A673 (cell line): ENCODE data around the gene TET3. TPM values are rescaled to one million over a fixed set of nuclear protein-coding genes. Genes with fewer than 3 reads are reported as not detected.

Experiments
- BruUV-seq: library from RNA; stranded (reverse); fragments of 400-500 nt; replicated peaks from 2 replicates; lab custom pipeline; 2021; lab: Mats Ljungman, UMichigan
- CTCF ChIA-PET: fragments of 300-600 bp; sonication (Branson Sonifier 250); formaldehyde crosslinking; loops from one replicate; lab custom pipeline; 2022; ENCODE audit warnings: antibody characterized with exemption; lab: Charles Lee
- POLR2A ChIA-PET: fragments of 300-600 bp; sonication (Branson Sonifier 250); formaldehyde crosslinking; loops from one replicate; lab custom pipeline; 2022; ENCODE audit warnings: antibody characterized with exemption; ENCODE audit not compliant: low non-redundant PET; lab: Charles Lee
- DNase-seq: peaks from one replicate; pipeline ENCODE4 v3.0.0-alpha.2; 2015; ENCODE audit warnings: low spot score
- H3K27ac ChIP-seq: fragments of 200-600 bp; sonication (generic); 2 replicates; pipeline ENCODE4 v1.5.1; 2016; ENCODE audit warnings: mixed run types, low read depth, mild to moderate bottlenecking, mixed read lengths, antibody characterized with exemption, low read length; ENCODE audit not compliant: poor library complexity, severe bottlenecking
- H3K27me3 ChIP-seq: fragments of 200-600 bp; sonication (generic); replicated peaks from 2 replicates; pipeline ENCODE4 v1.6.1; 2017; ENCODE audit warnings: mixed run types, low read depth, mild to moderate bottlenecking, mixed read lengths, antibody characterized with exemption, low read length; ENCODE audit not compliant: insufficient read depth, poor library complexity
- H3K36me3 ChIP-seq: fragments of 200-600 bp; sonication (generic); 2 replicates; pipeline ENCODE4 v1.6.1; 2016; ENCODE audit warnings: mixed run types, mild to moderate bottlenecking, mixed read lengths, antibody characterized with exemption, low read length; ENCODE audit not compliant: insufficient read depth, poor library complexity, severe bottlenecking
- H3K4me1 ChIP-seq: fragments of 200-600 bp; sonication (generic); 2 replicates; pipeline ENCODE4 v1.6.1; 2017; ENCODE audit warnings: mixed run types, mild to moderate bottlenecking, mixed read lengths, antibody characterized with exemption, low read length; ENCODE audit not compliant: insufficient read depth, poor library complexity, severe bottlenecking
- H3K4me3 ChIP-seq: fragments of 200-600 bp; sonication (generic); 2 replicates; pipeline ENCODE4 v1.5.1; 2016; ENCODE audit warnings: low read depth, mixed run types, mild to moderate bottlenecking, mixed read lengths, low read length; ENCODE audit not compliant: poor library complexity, severe bottlenecking
- H3K9me3 ChIP-seq: fragments of 200-600 bp; sonication (generic); 2 replicates; pipeline ENCODE4 v1.6.1; 2016; ENCODE audit warnings: mixed run types, low read depth, mild to moderate bottlenecking, mixed read lengths, antibody characterized with exemption, low read length; ENCODE audit not compliant: poor library complexity, severe bottlenecking
- EZH2 ChIP-seq: fragments of 200-600 bp; sonication (generic); IDR thresholded peaks from 2 replicates; pipeline ENCODE4 v1.6.1; 2017; ENCODE audit warnings: borderline replicate concordance, low read depth, mild to moderate bottlenecking, mixed read lengths, antibody characterized with exemption, low read length; ENCODE audit not compliant: poor library complexity, severe bottlenecking
- intact Hi-C: fragments of 100-400 bp; cut with micrococcal nuclease; formaldehyde crosslinking; loops from one replicate; pipeline ENCODE4 v1.10.0; 2022; ENCODE audit not compliant: unreplicated experiment
- total RNA-seq: library from RNA; stranded (reverse); gene quantifications from 2 replicates; pipeline ENCODE4 v1.2.3, GENCODE V29; 2021
- TF ChIP-seq, protein P1 (sequence below): fragments of 300-800, 200-600 bp; sonication (generic); conservative IDR thresholded peaks from 2 replicates; pipeline ENCODE4 v1.5.1; 2017; ENCODE audit warnings: low read depth, mild to moderate bottlenecking, antibody characterized with exemption, low read length, moderate library complexity, mixed read lengths

TET3 gene
- total RNA-seq, 1 experiment from 2014 or later, result 26.3 TPM

DNA sequence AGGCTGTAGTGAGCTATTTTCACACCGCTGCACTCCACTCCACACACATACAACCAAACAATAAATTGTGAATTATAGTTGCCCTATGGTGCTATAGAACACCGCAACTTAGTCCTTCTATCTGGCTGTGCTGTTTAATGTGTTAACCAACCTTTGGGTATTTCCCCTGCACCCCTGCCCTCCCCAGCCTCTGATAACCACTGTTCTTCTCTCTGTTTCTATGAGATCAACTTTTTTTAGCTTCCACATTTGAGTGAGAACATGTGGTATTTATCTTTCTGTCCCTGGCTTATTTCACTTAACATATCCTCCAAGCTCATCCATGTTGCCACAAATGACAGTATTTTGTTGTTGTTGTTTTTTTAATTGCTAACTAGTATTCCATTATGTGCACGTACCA is 32.5 kb downstream of the TET3 start:
- no peak for TF ChIP-seq EZH2
- Histone ChIP-seq H3K27me3 (no peaks in the 10 kb centered on the region), H3K36me3 (no peaks in the 10 kb centered on the region), H3K4me3 (no peak overlapping the region), H3K4me1 (peaks cover 15% of the 10 kb centered on the region), H3K9me3 (no peaks in the 10 kb centered on the region), H3K27ac (no peak overlapping the region)
- ChIA-PET CTCF (no interaction called here), POLR2A (interaction anchor here (0.6 kb wide), 1 partner anchor 26 kb away, joined by 3 read pairs; no protein-coding TSS in a partner anchor)
- DNase-seq, result no peak
- intact Hi-C loops, result no loop called here
- no TSS peak for BruUV-seq

DNA sequence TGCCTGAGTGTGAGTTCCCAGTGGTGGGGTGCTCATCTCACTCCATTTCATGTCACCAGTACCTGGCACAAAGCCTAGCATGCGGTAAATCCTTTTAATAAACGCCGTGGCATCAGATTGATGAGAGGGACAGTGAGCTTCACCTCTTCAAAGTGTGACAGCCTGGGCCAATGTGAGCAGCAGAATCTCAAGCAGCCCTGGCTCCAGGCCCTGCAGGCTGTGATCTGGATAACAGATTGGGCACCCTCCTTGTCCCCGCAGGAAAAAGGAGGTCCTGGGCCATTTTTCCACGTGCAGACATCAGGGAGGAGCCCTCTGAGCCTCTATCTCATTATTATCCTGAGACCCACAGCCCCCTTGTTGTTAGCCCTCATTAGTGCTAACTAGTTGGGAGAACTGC is 34.8 kb downstream of the TET3 start:
- TF ChIP-seq, protein P1, sequence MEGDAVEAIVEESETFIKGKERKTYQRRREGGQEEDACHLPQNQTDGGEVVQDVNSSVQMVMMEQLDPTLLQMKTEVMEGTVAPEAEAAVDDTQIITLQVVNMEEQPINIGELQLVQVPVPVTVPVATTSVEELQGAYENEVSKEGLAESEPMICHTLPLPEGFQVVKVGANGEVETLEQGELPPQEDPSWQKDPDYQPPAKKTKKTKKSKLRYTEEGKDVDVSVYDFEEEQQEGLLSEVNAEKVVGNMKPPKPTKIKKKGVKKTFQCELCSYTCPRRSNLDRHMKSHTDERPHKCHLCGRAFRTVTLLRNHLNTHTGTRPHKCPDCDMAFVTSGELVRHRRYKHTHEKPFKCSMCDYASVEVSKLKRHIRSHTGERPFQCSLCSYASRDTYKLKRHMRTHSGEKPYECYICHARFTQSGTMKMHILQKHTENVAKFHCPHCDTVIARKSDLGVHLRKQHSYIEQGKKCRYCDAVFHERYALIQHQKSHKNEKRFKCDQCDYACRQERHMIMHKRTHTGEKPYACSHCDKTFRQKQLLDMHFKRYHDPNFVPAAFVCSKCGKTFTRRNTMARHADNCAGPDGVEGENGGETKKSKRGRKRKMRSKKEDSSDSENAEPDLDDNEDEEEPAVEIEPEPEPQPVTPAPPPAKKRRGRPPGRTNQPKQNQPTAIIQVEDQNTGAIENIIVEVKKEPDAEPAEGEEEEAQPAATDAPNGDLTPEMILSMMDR, result no peak
- TF ChIP-seq EZH2, result no peak
- Histone ChIP-seq H3K27ac (no peak overlapping the region), H3K4me3 (no peak overlapping the region), H3K27me3 (no peaks in the 10 kb centered on the region), H3K9me3 (no peaks in the 10 kb centered on the region), H3K36me3 (no peaks in the 10 kb centered on the region), H3K4me1 (peaks cover 15% of the 10 kb centered on the region)
- CTCF ChIA-PET, result no interaction called here
- no peak for DNase-seq
- BruUV-seq, result no TSS peak
- POLR2A ChIA-PET, result no interaction called here
- intact Hi-C loops, result no loop called here

GRCh38 chr2:74020702-74021406 is 36.1 kb downstream of the TET3 start:
- Histone ChIP-seq H3K4me1 (peaks cover 15% of the 10 kb centered on the region), H3K27me3 (no peaks in the 10 kb centered on the region), H3K36me3 (no peaks in the 10 kb centered on the region), H3K27ac (no peak overlapping the region), H3K9me3 (no peaks in the 10 kb centered on the region), H3K4me3 (no peak overlapping the region)
- no peak for DNase-seq
- ChIA-PET POLR2A (no interaction called here), CTCF (no interaction called here)
- TF ChIP-seq, protein P1, result no peak
- no peak for TF ChIP-seq EZH2
- no TSS peak for BruUV-seq
- intact Hi-C loops, result no loop called here

DNA sequence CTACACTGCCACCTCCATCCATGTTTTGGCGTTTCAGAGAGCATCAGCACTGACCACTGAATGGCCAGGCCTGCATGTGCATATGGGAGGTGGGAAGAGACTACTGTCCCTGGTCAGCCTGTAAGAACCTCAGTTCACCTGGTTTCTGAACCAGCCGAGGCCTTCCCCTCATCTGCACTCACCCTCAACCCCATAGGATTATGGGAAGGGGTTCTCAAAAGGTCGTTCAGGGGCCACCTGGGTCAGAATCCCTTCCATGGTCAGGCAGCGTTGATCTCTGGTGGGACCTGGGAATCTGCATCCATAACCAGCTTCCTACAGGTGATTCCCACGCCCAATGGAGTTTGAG is 36.7 kb downstream of the TET3 start:
- Histone ChIP-seq H3K27me3 (no peaks in the 10 kb centered on the region), H3K4me1 (peaks cover 15% of the 10 kb centered on the region), H3K27ac (no peak overlapping the region), H3K9me3 (no peaks in the 10 kb centered on the region), H3K36me3 (no peaks in the 10 kb centered on the region), H3K4me3 (no peak overlapping the region)
- CTCF ChIA-PET, result no interaction called here
- BruUV-seq, result no TSS peak
- no peak for TF ChIP-seq EZH2
- TF ChIP-seq, protein P1, result no peak
- no peak for DNase-seq
- intact Hi-C loops, result no loop called here
- POLR2A ChIA-PET, result no interaction called here
